Upper lobe of right lung (tissue), 1 donor: ENCODE measurements around the gene ADAM20. TPM values are rescaled to one million over a fixed set of nuclear protein-coding genes. Genes with fewer than 3 reads are reported as not detected.

ENCODE experiments used
- ATAC-seq: fragments of 200-7000 bp; cut with Tn5 transposase; one replicate; pipeline ENCODE4 v1.9.1; 2020; ENCODE audit warnings: mild to moderate bottlenecking, moderate library complexity
- DNase-seq: peaks from one replicate; pipeline ENCODE4 v3.0.0-alpha.2; 2020
- H3K27ac ChIP-seq: fragments of 200-600 bp; one replicate; pipeline ENCODE4 v1.8.0; 2022
- H3K27me3 ChIP-seq: fragments of 200-600 bp; one replicate; pipeline ENCODE4 v1.8.0; 2022; ENCODE audit warnings: mild to moderate bottlenecking
- H3K36me3 ChIP-seq: fragments of 200-600 bp; one replicate; pipeline ENCODE4 v1.8.0; 2022
- H3K4me1 ChIP-seq: fragments of 200-600 bp; one replicate; pipeline ENCODE4 v1.8.0; 2022
- H3K4me3 ChIP-seq: fragments of 200-600 bp; one replicate; pipeline ENCODE4 v1.8.0; 2022; ENCODE audit warnings: mild to moderate bottlenecking
- H3K9me3 ChIP-seq: fragments of 200-600 bp; one replicate; pipeline ENCODE4 v1.8.0; 2022
- CTCF ChIP-seq: fragments of 200-600 bp; IDR thresholded peaks from one replicate; pipeline ENCODE4 v1.8.0; 2022; ENCODE audit warnings: antibody characterized with exemption
- intact Hi-C: fragments of 100-400 bp; cut with DNase I; formaldehyde crosslinking; loops from one replicate; pipeline ENCODE4 v1.11.0; 2022
- total RNA-seq: library from RNA; stranded (reverse); fragmentation: NEBNext Ultra II Directional; extraction: Animal tissue kit (Norgen Biotek cat#: 25700); gene quantifications from one replicate; pipeline ENCODE4 v1.2.1, GENCODE V29; 2021
- donor health status: DM: no; HTN: yes; CAD: no; lungs with severe emphysema.

Gene ADAM20
- total RNA-seq, 1 donor from 2014 or later, result 1.2 TPM

- no peak for TF ChIP-seq CTCF
- Histone ChIP-seq H3K27me3 (no peaks in the 10 kb centered on the region), H3K36me3 (peaks cover 21% of the 10 kb centered on the region), H3K4me3 (no peak overlapping the region), H3K4me1 (no peaks in the 10 kb centered on the region), H3K27ac (no peak overlapping the region), H3K9me3 (no peaks in the 10 kb centered on the region)
- no peak for ATAC-seq
- DNase-seq, result no peak
- intact Hi-C loops, result no loop called here
These were observed 28.6 kb upstream of the ADAM20 start for GRCh38 chr14:70563417-70563816.

GRCh38 chr14:70558356-70558755 lies 23.6 kb upstream of the ADAM20 start:
- ATAC-seq (no peak), DNase-seq (no peak)
- Histone ChIP-seq H3K4me1 (no peaks in the 10 kb centered on the region), H3K4me3 (no peak overlapping the region), H3K9me3 (no peaks in the 10 kb centered on the region), H3K27ac (no peak overlapping the region), H3K27me3 (no peaks in the 10 kb centered on the region), H3K36me3 (peaks cover 1% of the 10 kb centered on the region)
- no peak for TF ChIP-seq CTCF
- intact Hi-C loops, result no loop called here

- no peak overlapping the region for H3K27ac ChIP-seq
- H3K27me3 ChIP-seq, result no peaks in the 10 kb centered on the region
- no peaks in the 10 kb centered on the region for H3K4me1 ChIP-seq
- no peaks in the 10 kb centered on the region for H3K9me3 ChIP-seq
- no peak overlapping the region for H3K4me3 ChIP-seq
- ATAC-seq, result no peak
- intact Hi-C loops, result no loop called here
- no peak for DNase-seq
- no peak for TF ChIP-seq CTCF
- no peaks in the 10 kb centered on the region for H3K36me3 ChIP-seq
These were observed 21.1 kb upstream of the ADAM20 start for GRCh38 chr14:70555890-70556289.

GRCh38 chr14:70538087-70538486 lies 3.3 kb upstream of the ADAM20 start:
- no peaks in the 10 kb centered on the region for H3K4me1 ChIP-seq
- no peak overlapping the region for H3K4me3 ChIP-seq
- H3K9me3 ChIP-seq, result no peaks in the 10 kb centered on the region
- H3K27me3 ChIP-seq, result no peaks in the 10 kb centered on the region
- H3K36me3 ChIP-seq, result no peaks in the 10 kb centered on the region
- ATAC-seq, result no peak
- DNase-seq, result no peak
- no peak for TF ChIP-seq CTCF
- no peak overlapping the region for H3K27ac ChIP-seq
- intact Hi-C loops, result no loop called here

- TF ChIP-seq CTCF, result no peak
- no peaks in the 10 kb centered on the region for H3K27me3 ChIP-seq
- DNase-seq (no peak), ATAC-seq (no peak)
- no peak overlapping the region for H3K4me3 ChIP-seq
- H3K27ac ChIP-seq, result no peak overlapping the region
- intact Hi-C loops, result no loop called here
- no peaks in the 10 kb centered on the region for H3K36me3 ChIP-seq
- H3K4me1 ChIP-seq, result no peaks in the 10 kb centered on the region
- H3K9me3 ChIP-seq, result no peaks in the 10 kb centered on the region
These were observed 2.0 kb upstream of the ADAM20 start for GRCh38 chr14:70536830-70537229.

GRCh38 chr14:70530417-70530816 lies 4.4 kb downstream of the ADAM20 start:
- intact Hi-C loops, result no loop called here
- Histone ChIP-seq H3K9me3 (no peaks in the 10 kb centered on the region), H3K27me3 (no peaks in the 10 kb centered on the region), H3K36me3 (no peaks in the 10 kb centered on the region), H3K4me3 (no peak overlapping the region), H3K27ac (no peak overlapping the region), H3K4me1 (no peaks in the 10 kb centered on the region)
- TF ChIP-seq CTCF, result no peak
- DNase-seq, result no peak
- ATAC-seq, result no peak
